Stimulated activated CD8-positive, alpha-beta memory T cell treated with anti-CD3 and anti-CD28 coated beads, Interleukin-2, amount 100 ng/mL, for 48 hours (primary cell): Measurements from ENCODE around the gene USP31.
"Not testable (repeated sequence)": the region's sequence is repeated elsewhere in the genome, so short reads cannot be mapped to it uniquely, and the experiment has no call there.

Experiments
- DNase-seq, 2 donors: peaks; one replicate each; pipeline ENCODE4 v3.0.0-alpha.2; 2020; ENCODE audit warnings: low read depth in 2 of 2

USP31 gene

DNA sequence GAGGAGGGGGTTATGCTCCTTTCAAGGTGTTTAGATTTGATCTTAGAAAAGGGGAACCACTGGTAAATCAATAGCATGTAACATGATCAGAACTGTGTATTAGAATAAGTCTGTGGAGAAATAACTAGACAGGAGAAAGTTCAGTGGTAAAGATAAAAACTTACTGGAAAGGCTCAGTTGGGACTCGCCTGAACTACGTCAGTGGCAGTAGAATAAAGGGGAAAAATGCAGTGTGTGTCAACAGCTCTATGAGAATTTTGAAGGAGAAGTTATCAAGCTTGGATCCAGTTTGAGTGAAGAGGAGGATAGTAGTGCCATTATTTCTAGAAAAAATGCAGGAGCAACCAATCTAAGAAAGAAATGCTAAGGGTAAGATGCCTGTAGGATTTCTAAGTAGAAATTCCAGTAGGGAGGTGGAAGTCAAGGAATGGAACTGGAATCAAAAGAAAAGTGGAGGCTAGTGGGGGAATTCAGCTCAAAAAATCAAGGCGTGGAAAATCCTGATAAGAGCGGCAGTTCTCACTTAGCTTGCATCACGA, 48.2 kb downstream of the USP31 start:
- DNase-seq, result no peak

DNA sequence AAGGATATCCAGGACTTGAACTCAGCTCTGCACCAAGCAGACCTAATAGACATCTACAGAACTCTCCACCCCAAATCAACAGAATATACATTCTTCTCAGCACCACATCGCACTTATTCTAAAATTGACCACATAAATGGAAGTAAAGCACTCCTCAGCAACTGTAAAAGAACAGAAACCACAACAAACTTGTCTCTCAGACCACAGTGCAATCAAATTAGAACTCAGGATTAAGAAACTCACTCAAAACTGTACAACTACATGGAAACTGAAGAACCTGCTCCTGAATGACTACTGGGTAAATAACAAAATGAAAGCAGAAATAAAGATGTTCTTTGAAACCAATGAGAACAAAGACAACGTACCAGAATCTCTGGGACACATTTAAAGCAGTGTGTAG, 52.8 kb downstream of the USP31 start:
- not testable (repeated sequence) for DNase-seq

DNA sequence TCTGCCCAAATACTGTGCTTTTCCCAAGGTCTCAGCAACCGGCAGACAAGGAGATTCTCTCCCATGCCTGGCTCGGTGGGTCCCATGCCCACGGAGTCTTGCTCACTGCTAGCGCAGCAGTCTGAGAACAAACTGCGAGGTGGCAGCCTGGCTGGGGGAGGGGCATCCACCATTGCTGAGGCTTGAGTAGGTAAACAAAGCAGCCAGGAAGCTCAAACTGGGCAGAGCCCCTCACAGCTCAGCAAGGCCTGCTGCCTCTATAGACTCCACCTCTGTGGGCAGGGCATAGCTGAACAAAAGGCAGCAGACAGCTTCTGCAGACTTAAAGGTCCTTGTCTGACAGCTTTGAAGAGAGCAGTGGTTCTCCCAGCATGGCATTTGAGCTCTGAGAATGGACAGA, 55.1 kb downstream of the USP31 start:
- DNase-seq, result not testable (repeated sequence)

DNA sequence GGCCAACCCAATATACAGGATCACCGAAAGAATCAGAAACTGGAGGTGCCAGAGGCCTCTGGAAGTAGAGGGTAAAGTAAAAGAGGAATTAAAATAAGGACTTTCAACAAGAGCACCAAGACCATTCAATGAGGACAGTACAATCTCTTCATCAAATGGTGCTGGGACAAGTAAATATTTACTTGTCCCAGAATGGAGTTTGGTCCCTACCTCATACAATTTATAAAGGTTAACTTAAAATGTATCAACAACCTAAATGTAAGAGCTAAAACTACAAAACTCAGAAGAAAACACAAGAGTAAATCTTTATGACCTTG, 56.5 kb downstream of the USP31 start:
- DNase-seq, result no peak

DNA sequence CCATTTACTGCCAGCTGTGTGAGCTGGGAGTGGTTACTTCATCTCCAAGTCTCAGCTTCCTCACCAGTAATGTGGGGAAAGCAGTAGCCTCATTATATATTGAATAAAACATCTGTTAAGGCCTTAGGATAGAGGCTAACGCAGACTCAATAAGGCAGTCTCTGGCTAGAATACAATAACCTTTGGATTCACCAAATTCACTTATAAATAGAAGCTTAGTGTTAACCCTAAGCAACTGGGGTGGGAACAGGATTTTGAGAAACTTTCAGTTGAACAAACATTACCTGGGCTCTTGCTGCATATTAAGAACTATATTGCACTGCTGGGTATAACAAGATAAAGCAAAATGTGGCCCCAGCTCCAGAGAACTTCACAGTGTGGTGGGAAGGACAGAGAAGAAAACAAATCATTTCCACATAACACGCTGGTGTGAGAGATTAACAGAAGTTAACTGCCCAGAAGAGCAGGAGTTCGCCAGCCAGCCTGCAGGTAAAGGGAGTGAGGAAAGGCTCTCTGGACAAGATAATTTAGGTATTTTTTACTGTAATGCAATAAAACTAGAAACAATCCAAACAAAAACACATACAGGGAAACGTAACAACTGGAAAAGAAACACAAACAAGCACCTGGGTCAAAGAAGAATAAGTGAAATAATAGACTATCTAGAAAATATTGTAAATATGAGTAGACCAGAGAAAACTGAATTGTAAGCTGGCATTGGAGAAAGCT, 57.0 kb downstream of the USP31 start:
- DNase-seq, result no peak

DNA sequence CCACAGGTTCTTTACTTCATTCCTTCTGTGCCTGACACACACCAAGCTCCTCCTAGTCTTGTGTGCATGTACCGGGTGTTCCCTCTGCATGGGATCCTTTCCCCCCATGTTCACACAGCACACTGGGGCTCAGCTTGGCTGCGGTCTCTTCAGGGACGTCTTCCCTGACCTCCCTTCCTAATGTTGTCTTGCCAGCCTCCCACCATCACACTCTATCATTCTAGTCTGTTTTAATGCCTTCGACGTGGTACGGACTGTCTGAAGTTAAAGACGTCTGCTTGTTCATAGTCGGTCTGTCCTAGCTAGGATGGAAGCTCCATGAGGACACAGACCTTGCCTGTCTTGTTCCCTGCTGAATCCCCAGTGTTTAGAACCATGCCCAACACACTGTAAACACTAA, 60.1 kb downstream of the USP31 start:
- DNase-seq, result no peak

DNA sequence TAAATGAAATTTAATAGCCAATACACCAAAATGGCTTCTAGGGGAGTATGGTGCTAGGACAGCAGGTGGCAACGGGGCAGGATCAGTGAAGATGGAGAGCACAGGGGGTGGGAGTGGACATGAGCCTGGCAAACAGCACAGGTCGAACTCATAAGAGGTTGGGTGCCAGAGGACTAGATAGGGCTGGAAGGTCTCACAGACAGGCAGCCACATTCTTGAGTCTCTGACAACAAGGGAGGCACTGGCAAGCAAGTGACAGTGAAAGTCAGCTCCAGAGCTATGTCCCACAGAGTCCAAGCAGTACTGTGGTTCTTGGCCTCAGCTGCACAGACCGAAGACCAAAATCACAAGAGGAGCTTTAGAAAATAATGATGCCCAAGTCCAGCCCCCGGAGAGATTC, 61.2 kb downstream of the USP31 start:
- no peak for DNase-seq

DNA sequence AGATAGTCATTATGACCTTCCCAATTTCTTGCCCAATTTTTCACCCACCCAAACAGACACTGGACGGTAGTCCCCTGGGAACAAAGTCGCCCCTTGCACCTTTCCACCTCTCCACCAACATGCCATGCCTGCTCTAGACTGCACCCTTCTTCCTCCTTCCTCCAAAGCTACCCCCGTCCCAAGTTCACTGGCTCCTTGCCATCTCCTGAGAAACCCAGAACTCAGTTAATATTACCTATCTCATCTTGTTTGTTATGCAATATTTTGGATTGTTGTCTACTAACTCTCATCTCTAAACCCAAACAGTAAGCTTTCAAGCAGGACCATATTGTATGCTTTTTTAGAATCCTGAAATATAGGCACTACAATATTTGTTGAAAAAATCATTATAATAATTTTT, 63.3 kb downstream of the USP31 start:
- DNase-seq, result no peak

DNA sequence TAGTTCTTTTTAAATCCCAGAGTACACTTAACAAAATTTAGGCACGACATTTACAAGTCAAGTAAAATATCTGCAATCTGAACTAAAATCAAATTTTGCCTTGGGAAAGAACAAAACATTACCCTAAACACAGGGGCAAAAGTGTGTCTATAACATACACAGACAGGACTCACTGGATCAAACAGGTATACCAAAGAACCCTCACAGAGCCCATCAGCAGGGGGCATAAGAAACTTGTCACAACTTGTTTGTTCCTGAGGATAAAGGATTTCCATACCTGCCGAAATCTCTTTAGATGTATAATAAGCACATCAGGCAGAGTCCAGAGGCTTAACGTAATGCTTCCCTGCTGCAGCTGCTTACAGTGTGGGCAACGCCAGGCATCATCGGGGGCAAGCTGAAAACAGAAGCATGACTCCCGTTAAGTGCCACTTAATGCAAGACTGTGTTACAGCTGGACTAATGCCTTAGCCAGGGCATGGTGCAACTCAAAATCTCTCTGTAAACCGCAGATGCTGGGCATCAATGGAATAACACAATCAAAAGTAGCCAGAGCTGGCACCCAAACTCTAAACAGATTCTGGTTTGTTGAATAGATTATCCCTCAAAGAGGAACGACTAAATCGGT, 67.0 kb downstream of the USP31 start:
- no peak for DNase-seq

DNA sequence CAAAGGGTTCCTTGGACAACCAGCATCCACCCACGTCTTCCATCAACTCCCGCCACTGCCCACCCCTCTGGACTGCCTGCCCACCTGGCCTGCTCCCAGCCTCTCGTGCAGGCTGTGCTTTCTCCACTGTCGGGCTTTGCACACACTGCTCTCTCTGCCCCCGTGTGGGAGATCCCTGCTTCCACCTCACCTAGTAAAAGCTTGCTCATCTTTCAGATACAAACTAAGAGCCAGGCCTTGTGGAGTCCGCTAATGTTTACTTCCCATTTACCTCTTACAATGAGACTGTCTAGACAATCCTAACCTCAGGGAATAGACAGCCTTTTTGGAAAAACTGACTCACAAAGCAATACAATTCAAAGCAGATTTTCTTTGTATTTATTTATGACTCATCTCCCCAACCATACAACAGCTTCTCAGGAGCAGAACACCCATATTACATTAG, 67.6 kb downstream of the USP31 start:
- no peak for DNase-seq

DNA sequence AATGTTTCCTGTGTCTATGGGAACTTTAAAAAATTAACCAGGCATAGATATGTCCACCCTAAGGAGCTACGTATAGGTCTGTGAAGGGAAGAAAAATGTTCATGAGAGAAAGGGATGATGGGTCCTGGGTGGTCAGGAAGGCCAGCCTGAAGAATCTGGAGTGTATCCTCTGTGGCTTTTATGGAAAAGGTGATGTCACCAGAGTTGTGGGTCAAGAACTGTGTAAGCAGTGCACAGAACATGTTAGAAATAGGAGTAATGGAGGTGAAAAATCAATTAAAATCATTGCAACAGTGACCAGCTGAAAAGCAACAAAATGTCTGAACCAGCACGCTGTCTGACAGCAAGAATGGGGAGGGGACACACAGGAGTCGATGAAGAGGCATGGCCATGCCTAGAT, 68.5 kb downstream of the USP31 start:
- DNase-seq, result no peak

DNA sequence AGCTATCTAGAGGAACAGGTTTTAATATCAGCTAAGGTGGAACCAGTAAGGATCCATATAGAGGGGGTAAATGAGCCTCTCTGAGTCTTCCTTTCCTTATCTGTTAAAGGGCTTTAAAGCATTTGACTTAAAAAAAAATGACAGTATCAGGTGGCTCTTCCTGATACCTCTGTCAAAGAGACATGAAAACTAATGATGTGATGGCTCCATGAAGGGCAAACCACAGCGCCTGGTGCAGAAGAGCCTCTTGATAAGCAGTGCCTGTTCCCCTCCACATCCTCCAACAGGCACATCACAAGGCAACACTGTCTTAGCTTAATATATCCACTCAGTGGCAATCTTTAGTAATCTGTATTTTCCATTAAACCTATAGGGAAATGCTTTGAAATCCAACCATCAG, 68.9 kb downstream of the USP31 start:
- no peak for DNase-seq

DNA sequence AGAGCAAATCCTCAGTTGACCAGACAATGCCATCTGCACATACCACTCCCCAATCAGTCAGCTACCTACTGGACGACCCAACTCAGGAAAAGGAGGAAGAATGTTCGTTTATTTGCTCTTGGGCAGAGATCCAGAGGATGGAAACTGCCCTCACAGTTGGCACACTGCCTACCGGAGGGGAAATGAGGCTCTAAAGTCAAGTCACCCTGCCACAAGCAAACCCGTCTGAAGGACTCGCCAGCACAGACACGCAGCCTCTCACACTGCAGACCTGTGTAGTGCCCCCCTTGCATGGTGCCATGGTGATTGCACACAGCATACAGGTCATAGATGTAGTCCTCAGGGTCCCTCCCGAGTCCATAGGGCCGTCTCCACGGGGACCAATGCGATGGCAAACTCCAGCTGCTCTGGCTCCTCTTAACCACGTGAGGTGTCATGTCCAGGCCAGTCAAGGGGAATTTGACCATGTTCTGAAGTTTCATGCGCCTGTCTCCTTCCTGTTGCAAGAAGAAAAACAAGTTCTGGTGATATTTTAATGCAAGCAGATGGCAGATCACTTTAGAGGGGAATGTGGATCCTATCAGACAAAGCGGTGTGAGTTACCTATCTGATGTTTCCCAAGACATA, 69.5 kb downstream of the USP31 start:
- no peak for DNase-seq

DNA sequence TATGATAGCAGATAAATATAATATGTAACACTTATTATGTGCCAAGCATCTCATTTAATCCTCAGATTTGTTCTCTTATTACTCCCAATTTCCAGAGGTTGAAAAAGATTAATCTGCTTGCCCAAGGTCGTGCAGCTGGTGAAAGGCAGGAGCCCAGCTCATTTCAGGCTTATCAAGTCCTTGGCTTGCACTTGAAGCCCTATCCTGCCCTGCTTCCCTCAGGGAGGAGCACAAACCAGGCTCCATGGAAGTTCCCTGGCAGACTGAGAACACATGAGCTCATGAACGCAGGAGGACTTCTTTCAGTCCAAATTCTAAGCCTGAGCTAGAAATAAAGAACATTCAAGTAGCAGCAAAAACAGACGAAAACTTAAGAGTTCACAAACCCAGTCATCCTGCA, 74.8 kb downstream of the USP31 start:
- DNase-seq, result no peak

DNA sequence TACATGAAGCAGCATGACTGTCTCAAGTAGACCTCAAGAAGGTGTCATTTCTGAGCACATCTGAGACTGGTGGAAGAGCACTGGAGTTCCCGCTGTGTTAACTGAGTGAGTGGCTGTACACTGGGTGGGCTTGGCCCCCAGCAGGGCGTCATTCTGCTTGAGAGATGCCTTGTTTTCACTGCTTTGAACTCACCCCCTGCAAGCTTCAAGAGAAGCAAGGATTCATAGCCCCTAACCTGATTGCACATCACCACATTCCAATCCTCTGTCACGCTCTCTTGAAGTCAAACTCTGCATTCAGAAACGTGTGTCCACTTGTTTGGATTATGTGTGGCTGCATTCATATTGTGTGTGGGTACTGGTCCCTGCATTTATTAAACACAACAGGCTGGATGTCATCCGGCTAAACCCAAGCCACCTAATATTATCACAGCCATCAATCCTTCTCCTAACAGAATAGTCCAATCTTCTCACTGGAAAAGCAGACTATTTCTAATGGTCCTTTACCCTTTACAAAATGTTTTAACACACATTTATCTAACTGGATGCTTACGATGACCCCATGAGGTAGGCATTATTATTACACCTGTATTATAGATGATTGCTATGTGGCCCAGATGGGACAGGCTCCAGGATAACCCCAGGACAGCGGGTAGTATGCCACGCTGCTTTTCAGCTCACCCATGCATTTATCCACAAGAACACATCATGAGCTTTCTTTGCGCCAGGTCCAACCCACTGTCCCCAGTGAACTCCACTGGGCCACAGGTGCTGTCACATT, 76.3 kb downstream of the USP31 start:
- no peak for DNase-seq

DNA sequence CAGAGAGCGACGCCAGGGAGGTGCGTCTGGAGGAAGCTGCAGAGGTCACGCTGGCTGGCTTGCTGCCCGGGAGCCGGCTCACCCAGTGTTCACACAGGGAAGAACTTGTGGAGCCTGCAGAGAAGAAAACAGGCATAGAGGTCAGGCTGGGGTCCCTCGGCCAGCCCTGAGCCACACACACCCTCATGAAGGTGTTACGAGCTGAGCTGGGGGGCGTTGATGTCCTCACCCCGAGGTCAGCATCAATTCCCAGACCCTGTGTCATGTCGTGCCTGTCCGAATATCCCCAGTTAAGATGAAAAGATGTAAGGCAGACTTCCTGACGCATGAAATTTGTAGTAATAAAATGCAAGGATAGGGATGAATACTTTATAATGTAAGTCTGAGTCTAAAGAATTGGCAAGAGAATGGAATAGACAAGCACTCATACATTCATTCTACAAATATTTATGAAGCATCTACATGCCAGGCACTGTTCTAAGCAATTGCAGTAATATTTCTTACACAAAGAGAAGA, 77.1 kb downstream of the USP31 start:
- DNase-seq, result no peak

DNA sequence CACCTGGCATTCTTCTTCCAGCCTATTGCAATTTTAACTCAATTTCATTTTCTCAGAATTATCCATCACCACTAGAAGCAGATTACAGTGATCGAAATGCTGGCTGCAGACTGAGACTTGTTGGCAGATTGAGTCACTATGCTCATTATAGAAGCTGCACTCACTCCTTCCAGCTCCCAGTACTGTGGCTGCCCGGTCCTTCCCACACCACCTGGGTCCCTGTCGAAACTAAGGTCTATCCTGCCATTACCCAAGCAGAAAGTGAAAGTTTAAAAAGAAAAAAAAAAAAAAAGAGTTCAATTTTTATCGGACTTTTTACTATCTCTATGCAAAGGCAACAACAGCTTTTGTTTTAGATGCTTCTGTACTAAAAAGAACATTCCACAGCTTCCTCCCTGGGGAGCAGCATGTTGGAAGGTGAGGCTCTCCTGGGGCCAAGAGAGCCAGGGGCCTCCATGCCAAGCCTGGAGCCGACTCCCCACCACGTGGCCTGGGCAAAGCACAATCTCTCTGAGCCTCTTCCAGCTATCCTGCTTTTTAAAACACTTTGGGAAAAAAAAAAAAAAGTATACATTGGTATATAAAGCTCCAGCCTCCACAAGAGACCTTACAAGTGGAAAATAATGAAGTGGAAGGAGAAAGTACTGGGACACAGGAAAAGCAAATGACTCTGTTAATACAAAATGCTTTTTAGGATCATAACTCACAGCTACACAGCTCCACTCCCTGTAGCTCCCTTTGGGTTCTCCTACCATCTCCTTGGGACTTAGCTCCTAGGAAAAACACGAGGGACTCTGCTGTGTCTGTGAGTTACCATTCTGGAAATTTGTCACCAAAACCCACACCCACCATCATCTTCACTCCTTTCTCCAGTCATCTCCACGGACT, 77.8 kb downstream of the USP31 start:
- DNase-seq, result no peak

DNA sequence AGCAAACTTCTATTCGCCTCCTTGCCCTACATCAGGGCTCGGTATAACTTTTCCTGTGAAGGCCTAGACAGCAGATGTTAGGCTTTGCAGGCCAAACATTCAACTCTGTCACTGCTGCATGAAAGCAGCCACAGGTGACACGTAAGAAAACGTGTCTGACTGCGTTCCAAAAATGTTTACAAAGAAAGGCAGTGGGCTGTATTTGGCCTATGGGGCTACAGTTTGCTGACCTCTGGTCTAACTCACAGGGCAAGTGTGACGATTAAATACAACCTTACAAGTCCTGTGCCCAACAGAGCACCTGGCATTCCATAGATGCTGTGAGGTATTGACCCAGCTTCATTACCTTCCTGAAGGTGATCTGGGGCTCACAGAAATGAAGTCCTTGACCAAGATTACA, 79.4 kb downstream of the USP31 start:
- DNase-seq, result no peak

DNA sequence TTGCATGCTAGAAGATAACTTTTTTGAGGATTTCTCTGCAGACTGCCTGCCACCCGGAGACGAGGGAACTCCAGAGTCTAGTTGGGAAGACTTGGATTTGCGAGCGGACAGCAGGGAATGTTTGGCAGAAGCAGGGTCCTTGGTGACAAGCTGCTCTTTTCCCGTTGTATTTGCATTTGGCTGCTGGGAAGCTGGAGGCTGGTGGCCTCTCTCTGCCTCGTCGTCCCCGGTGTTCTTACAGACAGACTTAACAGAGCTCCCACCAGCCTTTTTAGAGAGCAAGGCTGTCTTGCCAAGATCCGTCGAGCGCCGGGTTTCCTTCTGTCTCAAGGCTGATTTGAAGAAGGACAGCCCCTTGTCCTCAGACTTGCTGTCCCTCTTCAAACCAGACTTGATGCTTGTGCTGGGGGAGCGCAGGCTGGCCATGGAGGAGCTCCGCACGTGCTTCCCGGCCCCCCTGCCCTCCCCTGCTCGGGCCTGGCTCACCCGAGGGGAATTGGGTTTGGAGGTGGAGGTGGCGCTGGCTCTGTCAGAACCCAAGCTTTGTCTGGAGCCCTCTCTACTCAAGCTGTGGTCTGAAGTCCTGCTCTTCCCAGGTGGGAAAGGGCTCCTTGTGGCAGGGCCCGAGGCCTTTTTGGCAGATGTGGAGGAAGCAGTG, 81.0 kb downstream of the USP31 start:
- DNase-seq, result no peak

DNA sequence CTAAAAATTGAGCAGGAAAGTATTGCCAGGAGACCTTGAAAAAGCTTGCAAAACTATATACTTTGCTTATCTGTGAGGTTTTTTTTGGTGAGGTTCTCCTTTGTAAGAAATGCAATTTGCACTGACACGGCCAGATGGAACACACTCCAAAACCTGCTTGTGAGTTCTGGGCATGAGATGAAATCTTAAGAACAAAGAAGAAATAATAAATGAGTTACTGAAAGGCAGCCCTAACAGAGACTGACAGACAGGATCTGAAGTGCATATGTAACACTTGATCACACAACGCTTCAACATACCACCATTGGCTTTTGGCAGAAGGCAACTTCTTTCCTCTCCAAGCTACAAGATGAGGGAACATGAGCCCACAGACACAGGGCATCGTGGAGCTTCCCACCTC, 82.6 kb downstream of the USP31 start:
- DNase-seq, result no peak

DNA sequence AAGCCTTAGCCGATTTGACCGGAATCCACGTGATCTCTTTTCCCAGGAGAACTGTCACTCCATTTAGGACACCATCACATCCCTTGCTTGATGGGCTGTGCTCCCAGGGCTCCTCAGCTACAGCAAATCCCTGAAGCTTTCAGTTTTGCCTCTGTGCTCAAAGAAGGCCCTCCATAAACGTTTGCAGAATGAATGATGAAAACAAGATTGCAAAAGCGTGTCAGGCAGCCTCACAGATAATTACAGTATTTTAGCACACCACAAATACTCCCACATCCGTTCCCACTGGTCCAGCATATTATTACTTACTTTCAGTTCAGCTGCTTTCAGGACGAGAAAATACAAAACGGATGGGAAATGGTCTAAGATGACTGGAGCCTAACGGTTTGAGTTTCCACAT, 84.6 kb downstream of the USP31 start:
- DNase-seq, result no peak
